GM12801 (cell line): ENCODE data around the gene BOK.

Source experiments
- TF ChIP-seq, protein P1 (sequence below): IDR thresholded peaks from one replicate; pipeline ENCODE4 v1.5.1; 2011; ENCODE audit warnings: control low read depth; ENCODE audit not compliant: insufficient read length; ENCODE audit errors: extremely low read depth

BOK gene

DNA sequence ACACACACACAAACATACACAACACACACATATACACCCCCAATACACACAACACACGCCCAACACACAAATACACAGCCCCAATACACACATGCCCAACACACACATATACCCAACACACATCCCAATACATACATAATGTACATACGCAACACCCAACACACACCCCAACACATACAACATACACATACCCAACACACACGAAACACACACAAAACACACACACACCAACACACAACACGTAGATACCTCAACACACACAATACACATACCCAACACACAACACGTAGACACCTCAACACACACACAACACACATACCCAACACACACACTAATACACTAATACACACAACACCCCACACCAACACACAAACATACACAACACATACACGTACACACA is 41.2 kb upstream of the BOK start:
- TF ChIP-seq, protein P1, sequence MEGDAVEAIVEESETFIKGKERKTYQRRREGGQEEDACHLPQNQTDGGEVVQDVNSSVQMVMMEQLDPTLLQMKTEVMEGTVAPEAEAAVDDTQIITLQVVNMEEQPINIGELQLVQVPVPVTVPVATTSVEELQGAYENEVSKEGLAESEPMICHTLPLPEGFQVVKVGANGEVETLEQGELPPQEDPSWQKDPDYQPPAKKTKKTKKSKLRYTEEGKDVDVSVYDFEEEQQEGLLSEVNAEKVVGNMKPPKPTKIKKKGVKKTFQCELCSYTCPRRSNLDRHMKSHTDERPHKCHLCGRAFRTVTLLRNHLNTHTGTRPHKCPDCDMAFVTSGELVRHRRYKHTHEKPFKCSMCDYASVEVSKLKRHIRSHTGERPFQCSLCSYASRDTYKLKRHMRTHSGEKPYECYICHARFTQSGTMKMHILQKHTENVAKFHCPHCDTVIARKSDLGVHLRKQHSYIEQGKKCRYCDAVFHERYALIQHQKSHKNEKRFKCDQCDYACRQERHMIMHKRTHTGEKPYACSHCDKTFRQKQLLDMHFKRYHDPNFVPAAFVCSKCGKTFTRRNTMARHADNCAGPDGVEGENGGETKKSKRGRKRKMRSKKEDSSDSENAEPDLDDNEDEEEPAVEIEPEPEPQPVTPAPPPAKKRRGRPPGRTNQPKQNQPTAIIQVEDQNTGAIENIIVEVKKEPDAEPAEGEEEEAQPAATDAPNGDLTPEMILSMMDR = no peak

DNA sequence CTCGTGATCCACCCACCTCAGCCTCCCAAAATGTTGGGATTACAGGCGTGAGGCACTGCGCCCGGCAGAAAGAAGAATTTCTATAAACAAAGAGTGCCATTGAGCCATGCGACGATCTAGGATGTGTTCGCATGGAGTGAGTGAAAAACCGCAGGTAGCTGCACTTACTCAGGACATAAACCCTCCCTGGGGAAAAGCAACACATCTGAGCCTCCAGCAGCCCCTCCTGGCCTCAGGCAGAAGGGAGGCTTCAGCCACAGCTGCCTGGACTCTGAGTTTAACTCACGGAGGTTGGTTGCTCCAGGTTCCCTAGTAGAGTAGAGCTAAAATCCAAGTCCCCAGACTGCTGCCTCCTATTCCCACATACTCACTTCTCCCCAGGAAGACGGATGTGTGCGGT is 38.9 kb upstream of the BOK start:
- TF ChIP-seq, protein P1 = no peak

DNA sequence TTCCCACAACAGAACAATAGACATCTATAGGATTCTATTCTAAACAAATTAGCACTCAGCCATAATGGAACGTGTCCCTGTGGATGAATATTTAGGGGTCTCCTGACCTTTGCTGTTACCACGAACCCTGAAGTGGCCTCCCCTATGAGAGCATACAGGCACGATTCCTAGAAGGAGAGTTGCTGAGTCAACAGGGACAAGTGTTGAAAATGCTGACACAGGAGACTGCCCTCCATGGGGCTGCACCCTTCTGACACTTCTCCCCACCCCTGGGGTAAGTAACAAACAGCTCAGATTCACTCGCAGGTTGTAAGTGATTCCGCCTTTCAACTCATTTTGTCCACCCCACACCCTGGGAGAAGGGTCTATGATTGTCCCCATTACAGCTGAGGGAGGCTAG is 36.1 kb upstream of the BOK start:
- TF ChIP-seq, protein P1 = no peak

DNA sequence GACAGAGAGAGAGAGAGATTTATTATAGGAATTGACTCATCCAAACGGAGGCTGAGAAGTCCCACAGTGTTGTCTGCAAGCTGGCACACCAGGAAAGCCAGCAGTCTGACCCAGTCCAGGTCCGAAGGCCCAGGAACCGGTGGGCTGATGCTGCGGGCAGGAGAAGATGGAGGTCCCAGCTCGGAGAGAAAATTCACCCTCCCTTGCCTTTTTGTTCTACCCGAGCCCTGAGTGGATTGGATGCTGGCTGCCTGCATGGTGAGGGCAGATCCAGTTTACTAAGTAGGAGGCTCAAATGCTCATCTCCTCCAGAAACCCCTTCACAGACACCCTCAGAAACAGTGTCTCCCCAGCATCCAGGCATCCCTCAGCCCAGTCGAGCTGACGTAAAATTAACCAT is 28.0 kb upstream of the BOK start:
- TF ChIP-seq, protein P1 = no peak

DNA sequence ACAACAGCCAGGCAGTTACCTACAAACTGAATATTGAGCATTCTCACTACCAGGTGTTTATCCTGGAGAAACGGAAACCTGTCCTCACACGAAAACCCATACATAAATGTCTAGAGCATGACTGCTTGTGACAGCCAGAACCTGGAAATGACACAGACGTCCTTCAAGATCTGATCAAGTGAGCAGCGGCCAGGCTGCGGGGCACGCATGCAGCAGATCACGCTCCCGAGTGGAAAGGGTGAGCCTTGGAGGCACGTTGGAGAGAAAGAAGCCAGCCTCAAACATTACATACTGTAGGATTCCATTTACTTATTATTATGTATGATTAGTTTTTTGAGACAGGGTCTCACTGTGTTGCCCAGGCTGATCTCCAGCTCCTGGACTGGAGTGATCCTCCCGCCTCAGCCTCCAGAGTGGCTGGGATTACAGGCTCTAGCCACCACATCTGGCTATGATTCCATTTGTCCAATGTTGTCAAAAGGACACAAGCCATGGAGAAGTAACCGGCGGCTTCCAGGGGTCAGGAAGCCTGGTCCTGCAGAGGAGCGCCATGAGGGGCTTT is 27.3 kb upstream of the BOK start:
- TF ChIP-seq, protein P1 = no peak

DNA sequence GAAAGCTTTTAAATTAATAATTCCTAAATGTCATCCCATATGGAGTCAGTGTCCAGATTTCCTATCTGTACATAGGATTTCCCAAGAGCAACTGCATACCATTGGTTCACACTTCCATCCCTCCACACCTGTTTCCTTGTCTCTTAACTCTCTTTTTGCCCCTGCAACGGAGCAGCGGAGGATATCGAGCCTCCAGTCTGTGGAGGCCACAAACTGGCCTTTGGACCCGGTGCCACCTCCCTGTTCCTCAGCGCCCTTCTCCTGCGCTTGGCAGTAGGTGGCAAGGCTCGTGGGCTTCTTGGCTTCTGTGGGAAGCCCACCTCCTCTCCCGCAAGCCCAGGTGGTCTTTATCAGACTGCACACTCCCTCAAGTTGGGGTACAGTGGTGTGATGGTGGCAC is 26.4 kb upstream of the BOK start:
- TF ChIP-seq, protein P1 = no peak

DNA sequence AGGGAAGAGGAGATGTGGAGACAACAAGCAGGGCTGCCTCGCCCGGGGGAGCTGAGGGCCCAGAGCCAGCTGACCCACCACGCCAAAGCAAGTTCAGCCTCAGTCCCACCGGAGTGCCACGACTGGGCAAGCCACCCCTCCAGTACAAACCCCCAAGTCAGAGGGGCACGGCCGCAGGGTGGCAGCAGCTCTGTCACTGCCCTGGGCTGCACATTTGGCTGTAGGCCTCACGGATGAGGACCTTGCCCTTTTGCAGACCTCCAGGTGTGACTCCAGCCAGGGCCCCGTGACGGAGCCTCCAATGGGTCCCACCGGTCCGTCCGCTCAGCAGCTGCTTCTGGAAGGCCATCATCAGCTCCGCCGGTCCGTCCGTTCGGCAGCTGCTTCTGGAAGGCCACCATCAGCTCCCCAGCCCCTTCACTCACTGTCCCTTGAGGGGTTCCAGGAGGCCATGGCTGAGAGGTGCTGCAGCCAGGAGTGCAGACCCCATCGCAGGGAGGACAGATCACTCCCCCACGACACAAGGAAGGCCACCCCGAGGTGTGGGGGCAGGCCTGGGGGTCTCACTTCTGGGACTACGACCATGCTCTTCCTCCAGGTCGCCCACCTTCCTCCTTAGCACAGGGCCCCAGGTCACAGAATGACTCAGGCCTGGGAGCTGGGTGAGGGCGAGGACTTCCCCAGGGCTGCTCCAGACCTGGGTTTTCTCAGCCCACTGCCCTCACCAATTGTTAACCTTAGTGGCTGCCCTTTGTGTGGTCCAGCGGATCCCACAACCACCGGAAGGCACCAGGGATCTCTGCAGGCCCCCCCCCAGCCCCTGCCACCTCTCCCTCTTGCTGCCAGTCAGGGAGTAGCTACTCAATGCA is 25.6 kb upstream of the BOK start:
- TF ChIP-seq, protein P1 = no peak
